RKO (cell line): Measurements from ENCODE around the gene ANKS1B.
"Not testable (repeated sequence)": the region's sequence is repeated elsewhere in the genome, so short reads cannot be mapped to it uniquely, and the experiment has no call there.

Source experiments
- DNase-seq: peaks from one replicate; pipeline ENCODE4 v3.0.0-alpha.2; 2016; ENCODE audit warnings: low spot score

Gene ANKS1B

GRCh38 chr12:98869886-98870503, 1114.7 kb downstream of the ANKS1B start:
- no peak for DNase-seq

- no peak for DNase-seq
Measured at GRCh38 chr12:98868538-98868937, 1116.2 kb downstream of the ANKS1B start.

GRCh38 chr12:98868076-98868475, 1116.7 kb downstream of the ANKS1B start:
- DNase-seq: no peak

- no peak for DNase-seq
Measured at GRCh38 chr12:98864363-98864762, 1120.4 kb downstream of the ANKS1B start.

GRCh38 chr12:98863167-98863566, 1121.6 kb downstream of the ANKS1B start:
- no peak for DNase-seq

GRCh38 chr12:98861251-98861650, 1123.5 kb downstream of the ANKS1B start:
- DNase-seq: no peak

GRCh38 chr12:98856897-98857540, 1127.7 kb downstream of the ANKS1B start:
- no peak for DNase-seq

- no peak for DNase-seq
Measured at GRCh38 chr12:98852181-98852580, 1132.6 kb downstream of the ANKS1B start.

GRCh38 chr12:98847242-98847641, 1137.5 kb downstream of the ANKS1B start:
- DNase-seq: no peak

- peak; percentile 14 for DNase-seq
Measured at GRCh38 chr12:98845957-98846356, 1138.8 kb downstream of the ANKS1B start.

GRCh38 chr12:98840325-98840724, 1144.4 kb downstream of the ANKS1B start:
- no peak for DNase-seq

- peak; percentile 27 for DNase-seq
Measured at GRCh38 chr12:98838231-98838647, 1146.5 kb downstream of the ANKS1B start.

GRCh38 chr12:98837134-98837752, 1147.5 kb downstream of the ANKS1B start:
- not testable (repeated sequence) for DNase-seq

- DNase-seq: no peak
Measured at GRCh38 chr12:98830657-98831056, 1154.1 kb downstream of the ANKS1B start.

GRCh38 chr12:98828802-98829600, 1155.7 kb downstream of the ANKS1B start:
- no peak for DNase-seq

GRCh38 chr12:98823012-98823411, 1161.7 kb downstream of the ANKS1B start:
- no peak for DNase-seq

- DNase-seq: no peak
Measured at GRCh38 chr12:98821866-98822265, 1162.9 kb downstream of the ANKS1B start.

GRCh38 chr12:98821232-98821631, 1163.5 kb downstream of the ANKS1B start:
- DNase-seq: no peak

GRCh38 chr12:98819821-98820404, 1164.8 kb downstream of the ANKS1B start:
- DNase-seq: no peak

GRCh38 chr12:98819071-98819470, 1165.7 kb downstream of the ANKS1B start:
- DNase-seq: no peak

- no peak for DNase-seq
Measured at GRCh38 chr12:98818239-98818638, 1166.5 kb downstream of the ANKS1B start.

GRCh38 chr12:98817742-98818141, 1167.0 kb downstream of the ANKS1B start:
- DNase-seq: no peak
